BLaER1 treated with 17β-estradiol and CSF1 and Interleukin-3, amounts not matched to agents 10 nM and 100 nM (cell line): ENCODE measurements around the gene RAI14.

Source experiments
- H3K27ac ChIP-seq, 11 experiments: shearing (Covaris generic); formaldehyde crosslinking; 2 replicates each; pipeline ENCODE4 v1.8.1; 2022
- H3K27me3 ChIP-seq, 11 experiments: shearing (Covaris generic); formaldehyde crosslinking; 2 replicates each; pipeline ENCODE4 v1.8.1; 2022
- H3K36me3 ChIP-seq, 11 experiments: shearing (Covaris generic); formaldehyde crosslinking; 2 replicates each; pipeline ENCODE4 v1.8.1; 2022
- H3K4me1 ChIP-seq, 10 experiments: shearing (Covaris generic); formaldehyde crosslinking; 2 replicates each; pipeline ENCODE4 v1.8.1; 2022
- H3K4me2 ChIP-seq, 11 experiments: shearing (Covaris generic); formaldehyde crosslinking; 2 replicates each; pipeline ENCODE4 v1.8.1; 2022
- H3K4me3 ChIP-seq, 10 experiments: shearing (Covaris generic); formaldehyde crosslinking; 2 replicates each; pipeline ENCODE4 v1.8.1; 2022
- H3K9ac ChIP-seq, 11 experiments: shearing (Covaris generic); formaldehyde crosslinking; 2 replicates each; pipeline ENCODE4 v1.8.1; 2022
- H3K9me3 ChIP-seq, 11 experiments: shearing (Covaris generic); formaldehyde crosslinking; replicated peaks in 1 of 11; 2 replicates each; pipeline ENCODE4 v1.8.1; 2022
- H4K20me1 ChIP-seq, 11 experiments: shearing (Covaris generic); formaldehyde crosslinking; 2 replicates each; pipeline ENCODE4 v1.8.1; 2022
- Cebpa-rat ChIP-seq, 11 experiments: shearing (Covaris generic); IDR thresholded peaks; 2 replicates each; pipeline ENCODE4 v1.8.1; 2022

Gene RAI14

GRCh38 chr5:34666392-34667080 is 10.4 kb downstream of the RAI14 start:
- TF ChIP-seq Cebpa-rat (IDR thresholded peaks at IDR 0.05) = no peak
- Histone ChIP-seq H4K20me1 (peaks cover 0 to 77% (median 15%) of the 10 kb centered on the region in 11 experiments; a peak in 11 of 22 replicates), H3K4me1 (peaks cover 0 to 7% (median 0%) of the 10 kb centered on the region in 10 experiments; a peak in 2 of 20 replicates), H3K36me3 (peaks cover 18 to 66% (median 42%) of the 10 kb centered on the region in 11 experiments), H3K27me3 (no peaks in the 10 kb centered on the region), H3K9ac (no peak overlapping the region), H3K4me2 (no peak overlapping the region), H3K9me3 (peaks cover 0 to 15% (median 8%) of the 10 kb centered on the region in 11 experiments; a peak in 9 of 22 replicates), H3K27ac (no peak overlapping the region), H3K4me3 (no peak overlapping the region)

DNA sequence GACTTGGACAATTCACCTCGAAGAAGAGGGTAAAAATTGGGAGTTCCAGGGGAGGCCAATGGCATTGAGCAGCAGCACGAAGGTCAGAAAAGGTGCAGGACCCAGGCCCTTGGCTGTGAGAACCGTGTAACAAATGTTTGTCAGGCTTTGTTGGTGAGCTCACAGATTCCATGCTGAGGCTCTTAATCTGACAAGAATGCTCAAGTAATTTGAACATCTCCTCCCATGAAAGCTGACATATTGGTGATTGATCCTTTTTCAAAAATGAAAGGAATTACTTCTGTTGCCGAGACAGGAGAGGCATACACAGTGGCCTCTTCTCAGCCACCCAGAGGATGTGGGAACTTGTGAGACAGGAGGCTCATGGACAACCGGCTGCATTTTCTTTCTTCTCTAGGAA is 11.6 kb downstream of the RAI14 start:
- Histone ChIP-seq H3K4me1 (peaks cover 6 to 12% (median 7%) of the 10 kb centered on the region in 10 experiments), H3K4me3 (no peak overlapping the region), H3K36me3 (peaks cover 13 to 55% (median 35%) of the 10 kb centered on the region in 11 experiments), H3K27ac (no peak overlapping the region), H3K9ac (no peak overlapping the region), H3K4me2 (no peak overlapping the region), H3K9me3 (peaks cover 0 to 15% (median 8%) of the 10 kb centered on the region in 11 experiments; a peak in 9 of 22 replicates), H3K27me3 (no peaks in the 10 kb centered on the region), H4K20me1 (peaks cover 0 to 80% (median 22%) of the 10 kb centered on the region in 11 experiments; a peak in 11 of 22 replicates)
- no peak for TF ChIP-seq Cebpa-rat (IDR thresholded peaks at IDR 0.05)

DNA sequence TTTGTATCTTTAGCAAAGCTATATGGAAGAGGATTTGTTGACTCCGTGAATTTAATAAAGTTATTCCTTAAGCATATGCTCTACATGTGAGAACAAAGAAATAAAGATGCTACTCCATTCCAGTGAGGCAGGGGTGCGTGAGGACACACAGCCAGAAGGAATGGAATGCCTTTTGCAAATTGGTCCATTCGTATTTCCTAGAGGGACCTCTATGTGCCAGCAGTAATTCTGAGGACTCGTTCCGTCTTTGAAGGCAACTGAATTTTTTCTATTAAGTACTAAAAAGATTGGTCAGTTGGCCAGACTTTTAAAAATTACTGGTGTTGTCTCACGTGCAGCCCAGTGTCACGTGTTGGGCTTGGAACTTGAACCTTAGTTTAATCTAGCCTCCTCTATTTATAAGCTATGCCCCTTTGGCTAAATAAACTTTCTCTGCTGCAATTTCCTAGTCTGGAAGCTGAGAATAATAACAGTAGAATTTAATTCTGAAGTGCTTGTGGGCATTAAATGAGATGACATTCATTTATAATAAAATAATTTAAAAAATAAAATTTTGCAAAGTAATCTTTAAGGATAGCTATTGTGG is 13.9 kb downstream of the RAI14 start:
- Histone ChIP-seq H4K20me1 (peaks cover 0 to 85% (median 29%) of the 10 kb centered on the region in 11 experiments; a peak in 12 of 22 replicates), H3K27ac (no peak overlapping the region), H3K9ac (no peak overlapping the region), H3K27me3 (no peaks in the 10 kb centered on the region), H3K4me1 (peaks cover 14 to 21% (median 17%) of the 10 kb centered on the region in 10 experiments), H3K36me3 (peaks cover 0 to 40% (median 27%) of the 10 kb centered on the region in 11 experiments; a peak in 17 of 22 replicates), H3K4me3 (no peak overlapping the region), H3K4me2 (no peak overlapping the region), H3K9me3 (no peaks in the 10 kb centered on the region)
- TF ChIP-seq Cebpa-rat (IDR thresholded peaks at IDR 0.05) = no peak

GRCh38 chr5:34672196-34672595 is 16.1 kb downstream of the RAI14 start:
- peak overlapping the region in 10 of 11 experiments; percentile 0 to 74 (median 54); a peak in 16 of 22 replicates for H3K4me2 ChIP-seq
- no peak overlapping the region for H3K9ac ChIP-seq
- H4K20me1 ChIP-seq = peaks cover 0 to 66% (median 16%) of the 10 kb centered on the region in 11 experiments; a peak in 11 of 22 replicates
- no peaks in the 10 kb centered on the region for H3K27me3 ChIP-seq
- no peak overlapping the region for H3K4me3 ChIP-seq
- H3K4me1 ChIP-seq = peaks cover 11 to 27% (median 16%) of the 10 kb centered on the region in 10 experiments; a peak in 19 of 20 replicates
- no peak for TF ChIP-seq Cebpa-rat (IDR thresholded peaks at IDR 0.05)
- H3K9me3 ChIP-seq = no peaks in the 10 kb centered on the region
- no peak overlapping the region for H3K27ac ChIP-seq
- peaks cover 0 to 29% (median 11%) of the 10 kb centered on the region in 11 experiments; a peak in 14 of 22 replicates for H3K36me3 ChIP-seq

- H4K20me1 ChIP-seq = peaks cover 0 to 66% (median 20%) of the 10 kb centered on the region in 11 experiments; a peak in 12 of 22 replicates
- H3K27ac ChIP-seq = 0 out of 22 replicates have a peak overlapping the region, but pooled peaks of 1 of the 11 experiments have one; percentile 3
- peaks cover 0 to 22% (median 3%) of the 10 kb centered on the region in 11 experiments; a peak in 5 of 22 replicates for H3K36me3 ChIP-seq
- H3K27me3 ChIP-seq = no peaks in the 10 kb centered on the region
- H3K4me1 ChIP-seq = peaks cover 11 to 27% (median 16%) of the 10 kb centered on the region in 10 experiments; a peak in 19 of 20 replicates
- H3K9me3 ChIP-seq = no peaks in the 10 kb centered on the region
- no peak overlapping the region for H3K4me3 ChIP-seq
- H3K9ac ChIP-seq = no peak overlapping the region
- no peak for TF ChIP-seq Cebpa-rat (IDR thresholded peaks at IDR 0.05)
- H3K4me2 ChIP-seq = peak overlapping the region in 3 of 11 experiments; percentile 48 to 74 (median 60); a peak in 5 of 22 replicates
Observed at GRCh38 chr5:34673463-34674125, 17.5 kb downstream of the RAI14 start.

DNA sequence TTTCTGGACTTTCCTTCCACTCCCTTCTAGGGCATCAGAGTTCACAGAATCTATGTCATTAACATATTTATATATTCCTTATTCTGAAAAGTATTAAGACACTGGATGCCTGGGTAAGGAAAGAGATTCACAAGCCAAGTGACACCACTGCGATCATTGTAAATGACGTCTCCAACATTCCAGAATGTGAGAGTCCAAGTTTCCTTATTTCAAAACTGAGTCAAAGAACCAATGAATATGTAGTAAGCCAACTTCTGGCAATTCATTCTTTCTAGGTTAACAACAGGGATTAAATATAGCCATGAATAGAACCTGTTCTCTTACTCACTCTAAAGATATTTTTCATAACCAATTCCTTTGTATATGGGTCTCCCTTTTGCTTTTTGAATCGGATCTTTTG is 18.1 kb downstream of the RAI14 start:
- TF ChIP-seq Cebpa-rat (IDR thresholded peaks at IDR 0.05) = no peak
- H3K36me3 ChIP-seq = peaks cover 0 to 26% (median 3%) of the 10 kb centered on the region in 11 experiments; a peak in 6 of 22 replicates
- H3K27ac ChIP-seq = no peak overlapping the region
- H3K4me3 ChIP-seq = no peak overlapping the region
- H3K4me1 ChIP-seq = peaks cover 11 to 27% (median 16%) of the 10 kb centered on the region in 10 experiments; a peak in 19 of 20 replicates
- no peaks in the 10 kb centered on the region for H3K27me3 ChIP-seq
- peaks cover 0 to 66% (median 26%) of the 10 kb centered on the region in 11 experiments; a peak in 12 of 22 replicates for H4K20me1 ChIP-seq
- H3K9me3 ChIP-seq = no peaks in the 10 kb centered on the region
- no peak overlapping the region for H3K9ac ChIP-seq
- no peak overlapping the region for H3K4me2 ChIP-seq

DNA sequence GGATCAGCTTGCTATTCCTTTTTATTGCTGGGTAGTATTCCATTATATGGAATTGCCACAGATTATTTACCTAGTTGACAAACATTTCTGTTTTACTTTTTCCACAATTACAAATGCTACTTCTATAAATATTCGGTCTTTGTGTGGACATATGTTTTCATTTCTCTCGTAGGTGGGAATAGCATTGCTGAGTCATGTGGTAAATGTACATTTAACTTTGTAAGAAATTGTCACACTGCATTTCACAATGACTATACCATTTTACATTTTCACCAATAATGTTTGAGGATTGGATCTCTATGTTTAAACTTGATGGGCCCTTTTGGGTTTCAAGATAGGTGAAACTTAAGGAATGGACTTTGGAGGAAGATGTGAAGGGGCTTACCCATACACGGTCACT is 19.7 kb downstream of the RAI14 start:
- Histone ChIP-seq H3K9ac (no peak overlapping the region), H3K36me3 (peaks cover 0 to 35% (median 3%) of the 10 kb centered on the region in 11 experiments; a peak in 6 of 22 replicates), H3K4me2 (no peak overlapping the region), H3K9me3 (no peaks in the 10 kb centered on the region), H4K20me1 (peaks cover 0 to 66% (median 36%) of the 10 kb centered on the region in 11 experiments; a peak in 12 of 22 replicates), H3K27me3 (no peaks in the 10 kb centered on the region), H3K4me1 (peaks cover 11 to 27% (median 16%) of the 10 kb centered on the region in 10 experiments; a peak in 19 of 20 replicates), H3K27ac (no peak overlapping the region; a peak in 1 of 22 replicates), H3K4me3 (no peak overlapping the region)
- no peak for TF ChIP-seq Cebpa-rat (IDR thresholded peaks at IDR 0.05)

DNA sequence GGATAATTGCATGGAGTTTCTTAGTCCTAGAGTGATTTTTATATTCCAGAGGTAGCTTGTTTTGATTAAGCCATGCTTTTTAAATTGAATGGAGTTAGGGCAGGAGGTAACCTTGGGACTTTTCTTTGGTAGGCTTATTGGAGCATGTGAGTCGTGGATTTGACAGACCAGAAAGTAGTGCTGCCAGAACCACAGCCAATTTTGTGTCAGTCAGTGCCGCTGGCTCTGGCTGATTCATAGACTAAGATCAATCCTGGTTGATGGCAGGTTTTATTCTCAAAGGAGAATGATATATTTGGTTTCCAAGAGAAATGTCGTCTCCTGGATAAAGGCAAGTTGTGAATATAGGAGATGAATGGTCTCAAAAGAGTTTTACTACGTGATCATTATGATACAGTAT is 20.3 kb downstream of the RAI14 start:
- peaks cover 11 to 27% (median 16%) of the 10 kb centered on the region in 10 experiments; a peak in 19 of 20 replicates for H3K4me1 ChIP-seq
- no peak overlapping the region for H3K9ac ChIP-seq
- TF ChIP-seq Cebpa-rat (IDR thresholded peaks at IDR 0.05) = no peak
- 0 out of 22 replicates have a peak, but pooled peaks cover 0 to under 1% (median 0%) of the 10 kb centered on the region in 11 experiments for H3K9me3 ChIP-seq
- H3K4me3 ChIP-seq = no peak overlapping the region
- no peak overlapping the region for H3K4me2 ChIP-seq
- H3K36me3 ChIP-seq = peaks cover 0 to 36% (median 6%) of the 10 kb centered on the region in 11 experiments; a peak in 6 of 22 replicates
- H3K27ac ChIP-seq = no peak overlapping the region; a peak in 1 of 22 replicates
- H4K20me1 ChIP-seq = peaks cover 0 to 67% (median 39%) of the 10 kb centered on the region in 11 experiments; a peak in 11 of 22 replicates
- H3K27me3 ChIP-seq = no peaks in the 10 kb centered on the region
